ENCODE data around the gene RTCB.
A peak's percentile ranks its signal among the peaks of the same experiment; 100 is the strongest.
"Not testable (repeated sequence)": the region's sequence is repeated elsewhere in the genome, so short reads cannot be mapped to it uniquely, and the experiment has no call there.

Gene RTCB

DNA sequence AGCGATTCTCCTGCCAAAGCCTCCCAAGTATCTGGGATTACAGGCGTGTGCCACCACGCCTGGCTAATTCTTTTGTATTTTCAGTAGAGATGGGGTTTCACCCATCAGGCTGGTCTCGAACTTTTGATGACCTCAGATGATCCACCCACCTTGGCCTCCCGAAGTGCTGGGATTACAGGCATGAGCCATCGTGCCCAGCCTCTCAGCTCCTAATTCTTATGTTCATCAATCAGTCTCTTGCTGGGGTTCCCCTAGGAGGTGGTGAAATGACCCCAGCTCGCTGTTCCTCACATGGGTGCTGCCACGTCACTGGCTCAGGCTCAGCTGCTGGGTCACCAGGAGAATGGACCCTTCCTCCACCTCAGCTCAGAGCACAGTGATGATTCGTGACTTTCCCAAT lies 54.5 kb downstream of the RTCB start, which contains the start of gene RFPL3:
TSS of gene RFPL3 (plus strand) at position 301 of the 400 bp plus-strand sequence. CDS start 205 bp downstream, outside the sequence.
- TF ChIP-seq NFIC, EGR1 (IDR thresholded peaks at IDR 0.05): not testable (repeated sequence)
- TF ChIP-seq, protein P1, sequence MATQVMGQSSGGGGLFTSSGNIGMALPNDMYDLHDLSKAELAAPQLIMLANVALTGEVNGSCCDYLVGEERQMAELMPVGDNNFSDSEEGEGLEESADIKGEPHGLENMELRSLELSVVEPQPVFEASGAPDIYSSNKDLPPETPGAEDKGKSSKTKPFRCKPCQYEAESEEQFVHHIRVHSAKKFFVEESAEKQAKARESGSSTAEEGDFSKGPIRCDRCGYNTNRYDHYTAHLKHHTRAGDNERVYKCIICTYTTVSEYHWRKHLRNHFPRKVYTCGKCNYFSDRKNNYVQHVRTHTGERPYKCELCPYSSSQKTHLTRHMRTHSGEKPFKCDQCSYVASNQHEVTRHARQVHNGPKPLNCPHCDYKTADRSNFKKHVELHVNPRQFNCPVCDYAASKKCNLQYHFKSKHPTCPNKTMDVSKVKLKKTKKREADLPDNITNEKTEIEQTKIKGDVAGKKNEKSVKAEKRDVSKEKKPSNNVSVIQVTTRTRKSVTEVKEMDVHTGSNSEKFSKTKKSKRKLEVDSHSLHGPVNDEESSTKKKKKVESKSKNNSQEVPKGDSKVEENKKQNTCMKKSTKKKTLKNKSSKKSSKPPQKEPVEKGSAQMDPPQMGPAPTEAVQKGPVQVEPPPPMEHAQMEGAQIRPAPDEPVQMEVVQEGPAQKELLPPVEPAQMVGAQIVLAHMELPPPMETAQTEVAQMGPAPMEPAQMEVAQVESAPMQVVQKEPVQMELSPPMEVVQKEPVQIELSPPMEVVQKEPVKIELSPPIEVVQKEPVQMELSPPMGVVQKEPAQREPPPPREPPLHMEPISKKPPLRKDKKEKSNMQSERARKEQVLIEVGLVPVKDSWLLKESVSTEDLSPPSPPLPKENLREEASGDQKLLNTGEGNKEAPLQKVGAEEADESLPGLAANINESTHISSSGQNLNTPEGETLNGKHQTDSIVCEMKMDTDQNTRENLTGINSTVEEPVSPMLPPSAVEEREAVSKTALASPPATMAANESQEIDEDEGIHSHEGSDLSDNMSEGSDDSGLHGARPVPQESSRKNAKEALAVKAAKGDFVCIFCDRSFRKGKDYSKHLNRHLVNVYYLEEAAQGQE (IDR thresholded peaks at IDR 0.05; ENCODE audit: low read depth), result not testable (repeated sequence)

DNA sequence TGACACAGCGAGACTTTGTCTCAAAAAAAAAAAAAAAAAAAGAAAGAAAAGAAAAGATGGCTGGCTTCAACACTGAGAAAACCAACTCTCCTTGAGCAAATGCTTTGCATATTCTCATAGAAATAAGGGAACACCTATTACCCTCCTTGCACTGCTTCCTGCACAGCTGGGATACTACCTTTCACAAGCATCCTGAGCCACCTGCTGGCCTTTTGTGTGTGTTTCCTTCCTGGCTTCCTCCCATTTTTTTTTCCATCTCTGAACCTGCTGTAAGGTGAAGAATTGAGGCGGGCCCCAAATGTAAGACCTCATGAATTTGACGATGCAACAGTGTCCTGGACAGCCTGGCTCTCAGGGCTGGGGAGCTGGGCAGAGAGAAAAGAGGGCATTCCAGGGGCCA lies 56.3 kb downstream of the RTCB start:
- peak; percentile 38; the same call in 1 of the 2 replicates for TF ChIP-seq RAD21 (IDR thresholded peaks at IDR 0.05; ENCODE audit: low read depth)
- TF ChIP-seq, protein P2, sequence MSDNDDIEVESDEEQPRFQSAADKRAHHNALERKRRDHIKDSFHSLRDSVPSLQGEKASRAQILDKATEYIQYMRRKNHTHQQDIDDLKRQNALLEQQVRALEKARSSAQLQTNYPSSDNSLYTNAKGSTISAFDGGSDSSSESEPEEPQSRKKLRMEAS (IDR thresholded peaks at IDR 0.05), result no peak
- TF ChIP-seq TEAD4 (IDR thresholded peaks at IDR 0.05), result no peak
- TF ChIP-seq EGR1 (IDR thresholded peaks at IDR 0.05), result no peak
- no peak for TF ChIP-seq FOXM1 (IDR thresholded peaks at IDR 0.05; ENCODE audit: borderline replicate concordance, low read depth)
- TF ChIP-seq, protein P1 (IDR thresholded peaks at IDR 0.05; ENCODE audit: low read depth), result no peak
- TF ChIP-seq TAF1 (IDR thresholded peaks at IDR 0.05; ENCODE audit: low read depth), result no peak

DNA sequence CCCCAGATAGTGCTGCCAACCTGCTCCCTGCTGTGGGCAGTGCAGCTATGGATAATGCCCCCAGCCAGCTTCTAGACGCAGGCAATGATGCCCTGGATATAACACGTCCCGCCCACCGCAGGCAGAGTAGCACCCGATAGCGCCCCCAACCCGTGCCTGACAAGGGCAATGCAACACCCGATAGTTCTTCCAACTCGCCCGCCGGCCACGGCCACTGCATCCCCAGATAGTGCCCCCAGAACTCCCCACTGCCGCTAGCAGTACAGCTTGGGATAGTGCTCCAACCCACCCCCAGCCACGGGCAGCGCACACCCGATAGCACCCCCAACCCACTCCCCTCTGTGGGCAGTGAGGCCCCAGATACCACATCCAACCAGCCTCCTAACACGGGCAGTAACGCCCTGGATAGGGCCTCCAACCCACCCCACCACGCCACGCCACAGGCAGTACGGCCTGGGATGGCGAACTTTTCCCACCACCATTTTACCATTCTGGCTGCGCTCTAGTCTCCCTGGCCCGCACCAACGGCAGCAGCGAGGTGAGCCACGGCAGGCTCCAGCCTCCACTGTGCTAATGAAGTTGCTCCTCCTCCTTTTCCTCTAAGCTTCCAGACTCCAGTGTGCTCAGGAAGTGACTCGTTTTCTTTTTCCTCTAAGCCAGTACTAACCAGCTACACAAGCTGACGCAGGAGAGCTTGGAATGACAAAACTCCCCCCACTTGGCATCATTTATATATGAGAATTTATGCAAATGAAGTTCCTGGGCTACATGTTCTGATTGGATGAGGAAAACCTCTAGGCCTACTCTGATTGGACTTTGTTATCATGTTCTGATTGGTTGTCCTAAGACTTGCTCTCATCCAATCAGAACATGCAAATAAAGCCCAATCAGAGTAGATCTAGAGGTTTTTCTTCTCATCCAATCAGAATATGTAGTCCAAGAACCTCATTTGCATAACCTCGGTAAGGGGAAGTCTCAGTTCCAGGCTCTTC lies 57.4 kb downstream of the RTCB start:
- TF ChIP-seq CREB1 (IDR thresholded peaks at IDR 0.05; ENCODE audit: low read depth) (no peak), EGR1 (IDR thresholded peaks at IDR 0.05) (no peak), NFIC (IDR thresholded peaks at IDR 0.05) (no peak), FOXM1 (IDR thresholded peaks at IDR 0.05; ENCODE audit: borderline replicate concordance, low read depth) (no peak), TAF1 (IDR thresholded peaks at IDR 0.05; ENCODE audit: low read depth) (no peak), ZBTB7A (IDR thresholded peaks at IDR 0.05; ENCODE audit: low read depth) (no peak), YY1 (IDR thresholded peaks at IDR 0.05; ENCODE audit: low read depth) (no peak), RAD21 (IDR thresholded peaks at IDR 0.05; ENCODE audit: low read depth) (no peak), EP300 (IDR thresholded peaks at IDR 0.05; ENCODE audit: borderline replicate concordance) (no peak), CEBPB (IDR thresholded peaks at IDR 0.05) (no peak), TCF12 (IDR thresholded peaks at IDR 0.05; ENCODE audit: low read depth) (no peak), TEAD4 (IDR thresholded peaks at IDR 0.05) (no peak)
- TF ChIP-seq, protein P3, sequence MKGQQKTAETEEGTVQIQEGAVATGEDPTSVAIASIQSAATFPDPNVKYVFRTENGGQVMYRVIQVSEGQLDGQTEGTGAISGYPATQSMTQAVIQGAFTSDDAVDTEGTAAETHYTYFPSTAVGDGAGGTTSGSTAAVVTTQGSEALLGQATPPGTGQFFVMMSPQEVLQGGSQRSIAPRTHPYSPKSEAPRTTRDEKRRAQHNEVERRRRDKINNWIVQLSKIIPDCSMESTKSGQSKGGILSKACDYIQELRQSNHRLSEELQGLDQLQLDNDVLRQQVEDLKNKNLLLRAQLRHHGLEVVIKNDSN (IDR thresholded peaks at IDR 0.05), result no peak
- TF ChIP-seq, protein P2 (IDR thresholded peaks at IDR 0.05), result no peak
- TF ChIP-seq, protein P1 (IDR thresholded peaks at IDR 0.05; ENCODE audit: low read depth), result no peak

DNA sequence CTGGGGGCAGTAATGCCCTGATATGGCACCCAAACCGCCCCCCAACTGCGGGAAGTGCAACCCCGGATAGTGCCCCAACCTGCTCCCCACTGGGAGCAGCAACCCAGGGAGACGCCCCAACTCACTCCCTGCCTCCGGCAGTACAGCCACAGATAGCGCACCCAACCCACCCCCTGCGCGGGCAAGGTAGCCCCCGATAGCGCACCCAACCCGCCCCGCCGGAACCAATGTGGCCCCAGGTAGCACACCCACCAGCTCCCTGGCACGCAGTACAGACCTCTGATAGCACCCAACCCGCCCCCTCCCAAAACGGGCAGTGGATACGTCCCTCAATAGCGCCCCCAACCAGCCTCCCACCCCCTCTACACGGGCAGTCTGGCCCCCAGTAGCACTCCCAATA lies 58.2 kb downstream of the RTCB start:
- TF ChIP-seq FOXM1 (IDR thresholded peaks at IDR 0.05; ENCODE audit: borderline replicate concordance, low read depth) (no peak), ZBTB7A (IDR thresholded peaks at IDR 0.05; ENCODE audit: low read depth) (no peak)

DNA sequence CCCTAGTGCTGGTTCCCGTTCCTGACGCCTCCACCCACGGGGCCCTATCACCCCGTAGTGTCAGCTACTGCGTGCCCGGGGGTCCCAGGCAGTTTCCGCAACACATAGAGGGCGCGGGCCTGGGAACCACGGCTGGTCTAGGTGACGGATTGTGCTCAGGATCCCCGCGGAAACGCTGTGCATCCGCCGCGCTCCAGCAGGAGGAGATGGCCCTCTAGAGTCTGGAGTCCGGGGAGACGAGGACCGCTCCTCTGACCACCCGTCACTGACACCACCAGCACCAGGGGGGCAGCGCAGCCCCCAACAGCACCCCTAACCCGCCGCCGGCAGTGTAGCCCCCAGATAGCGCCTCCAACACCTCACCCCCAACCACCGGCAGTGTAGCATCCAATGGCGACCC lies 58.8 kb downstream of the RTCB start:
- TF ChIP-seq ZBTB7A (IDR thresholded peaks at IDR 0.05; ENCODE audit: low read depth), result no peak
- TF ChIP-seq NFIC (IDR thresholded peaks at IDR 0.05), result no peak
- TF ChIP-seq EP300 (IDR thresholded peaks at IDR 0.05; ENCODE audit: borderline replicate concordance), result no peak
- TF ChIP-seq EGR1 (IDR thresholded peaks at IDR 0.05), result no peak
- TF ChIP-seq YY1 (IDR thresholded peaks at IDR 0.05; ENCODE audit: low read depth), result no peak
- no peak for TF ChIP-seq RAD21 (IDR thresholded peaks at IDR 0.05; ENCODE audit: low read depth)
- no peak for TF ChIP-seq CREB1 (IDR thresholded peaks at IDR 0.05; ENCODE audit: low read depth)
- no peak for TF ChIP-seq TCF12 (IDR thresholded peaks at IDR 0.05; ENCODE audit: low read depth)
- no peak for TF ChIP-seq FOXM1 (IDR thresholded peaks at IDR 0.05; ENCODE audit: borderline replicate concordance, low read depth)
- TF ChIP-seq, protein P3 (IDR thresholded peaks at IDR 0.05), result no peak
- TF ChIP-seq TAF1 (IDR thresholded peaks at IDR 0.05; ENCODE audit: low read depth), result no peak
- TF ChIP-seq, protein P2 (IDR thresholded peaks at IDR 0.05), result no peak
- no peak for TF ChIP-seq CEBPB (IDR thresholded peaks at IDR 0.05)
- TF ChIP-seq, protein P1 (IDR thresholded peaks at IDR 0.05; ENCODE audit: low read depth), result no peak
- TF ChIP-seq TEAD4 (IDR thresholded peaks at IDR 0.05), result no peak
